NCI-H524 (cell line): ENCODE measurements around the gene MYO1D.
"Not testable (repeated sequence)": the region's sequence is repeated elsewhere in the genome, so short reads cannot be mapped to it uniquely, and the experiment has no call there.

Experiments
- DNase-seq, 2 experiments: peaks; one replicate each; lab custom pipeline; 2025; lab: John Stamatoyannopoulos, UW

Gene MYO1D

DNA sequence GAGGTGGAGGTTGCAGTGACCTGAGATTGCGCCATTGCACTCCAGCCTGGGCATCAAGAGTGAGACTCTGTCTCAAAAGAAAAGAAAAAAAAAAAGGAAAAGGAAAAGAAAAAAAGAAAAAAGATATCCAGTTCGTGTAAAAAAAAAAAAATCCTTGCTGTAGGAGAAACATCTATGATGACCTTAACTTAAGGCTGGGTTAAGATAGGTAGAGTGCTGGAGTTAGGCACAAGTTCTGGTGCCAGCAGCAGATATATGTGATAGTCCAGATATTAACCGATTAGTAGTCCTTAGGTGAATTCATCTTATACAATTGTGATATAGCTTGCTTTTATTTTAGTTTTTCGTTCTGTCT lies 415.4 kb downstream of the MYO1D start:
- no peak for DNase-seq

DNA sequence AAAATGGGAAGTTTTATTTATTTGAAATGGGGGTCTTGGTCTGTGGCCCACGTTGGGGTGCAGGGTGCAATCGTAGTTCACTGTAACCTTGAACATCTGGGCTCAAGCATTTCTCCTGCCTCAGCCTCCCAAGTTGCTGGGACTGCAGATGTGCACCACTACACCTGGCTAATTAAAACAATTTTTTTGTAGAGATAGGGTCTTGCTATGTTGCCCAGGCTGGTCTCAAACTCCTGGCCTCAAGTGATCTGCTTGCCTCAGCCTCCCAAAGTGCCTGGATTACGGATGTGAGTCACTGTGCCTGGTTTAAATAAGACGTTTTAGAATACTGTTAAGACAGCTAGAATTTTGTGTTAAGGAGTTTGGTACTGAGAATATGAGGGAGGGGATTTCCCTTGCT lies 416.9 kb downstream of the MYO1D start:
- DNase-seq = no peak

DNA sequence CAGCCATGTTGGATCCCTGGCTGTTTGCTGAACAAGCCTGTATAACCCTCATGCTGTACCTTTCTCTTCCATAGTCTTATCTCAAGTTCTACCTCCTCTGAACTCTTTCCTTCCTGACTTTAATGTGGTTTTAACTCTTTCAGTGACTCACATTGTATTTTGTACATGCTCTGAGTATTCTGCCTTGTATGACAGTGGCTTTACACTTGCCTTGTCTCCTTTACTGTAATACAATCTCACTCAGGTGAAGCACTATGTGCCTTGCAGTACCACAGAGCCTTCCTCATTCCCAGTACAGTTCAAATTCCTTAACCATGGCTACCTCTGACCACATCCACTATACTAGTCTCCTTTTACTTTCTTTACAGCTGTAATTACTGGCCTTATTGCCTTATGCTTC lies 418.6 kb downstream of the MYO1D start:
- no peak for DNase-seq

DNA sequence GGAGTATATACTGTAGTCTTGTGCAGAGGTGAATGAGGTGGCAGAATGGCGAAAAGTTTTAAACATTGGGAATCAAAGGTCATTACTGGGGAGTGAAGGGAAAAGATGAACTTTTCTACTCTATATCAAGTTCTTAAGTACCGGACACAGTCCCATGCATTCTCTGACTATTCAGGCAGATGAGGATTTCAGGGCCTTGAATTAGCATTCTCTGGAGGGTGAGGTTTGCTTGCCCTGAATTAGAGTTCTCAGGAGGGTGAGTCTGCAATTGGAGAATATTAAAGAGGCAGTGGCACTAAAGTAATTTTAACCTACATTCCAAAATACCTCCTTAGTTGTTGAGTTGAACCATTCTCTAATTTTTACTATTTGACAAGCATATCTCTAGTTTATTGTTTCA lies 423.6 kb downstream of the MYO1D start:
- DNase-seq = no peak

DNA sequence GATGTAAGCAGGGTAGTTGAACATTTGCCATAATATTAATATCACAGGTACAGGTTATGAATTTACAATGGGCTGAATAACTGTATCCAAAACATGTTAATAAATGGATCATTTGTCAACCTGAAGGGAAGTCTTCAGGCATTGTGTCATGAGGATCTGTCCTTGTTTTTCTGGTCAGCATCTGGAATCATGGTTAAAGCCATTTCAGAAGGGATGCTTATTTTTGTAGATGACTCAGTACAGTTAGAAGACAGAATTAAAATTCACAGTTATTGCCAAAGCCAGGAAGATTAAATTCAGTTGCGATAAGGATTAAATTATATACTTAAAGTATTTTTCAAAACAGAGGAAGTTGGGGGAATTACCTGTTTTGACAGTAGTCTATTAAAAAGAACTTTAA lies 424.6 kb downstream of the MYO1D start:
- DNase-seq = no peak

DNA sequence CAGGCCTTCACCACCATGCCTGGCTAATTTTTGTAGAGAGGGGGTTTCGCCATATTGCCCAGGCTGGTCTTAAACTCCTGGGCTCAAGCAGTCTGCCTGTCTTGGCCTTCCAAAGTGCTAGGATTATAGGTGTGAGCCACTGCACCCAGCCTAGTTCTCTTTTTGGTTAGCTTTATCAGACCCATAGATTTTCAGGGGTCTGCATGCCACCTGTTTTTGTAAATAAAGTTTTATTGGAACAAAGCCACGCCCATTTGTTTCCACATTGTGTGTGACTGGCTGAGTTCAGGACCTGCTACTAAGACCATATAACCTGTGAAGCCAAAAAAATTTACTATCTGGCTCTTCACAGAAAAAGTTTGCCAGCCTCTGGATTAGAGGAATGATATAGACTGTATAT lies 425.0 kb downstream of the MYO1D start:
- no peak for DNase-seq

DNA sequence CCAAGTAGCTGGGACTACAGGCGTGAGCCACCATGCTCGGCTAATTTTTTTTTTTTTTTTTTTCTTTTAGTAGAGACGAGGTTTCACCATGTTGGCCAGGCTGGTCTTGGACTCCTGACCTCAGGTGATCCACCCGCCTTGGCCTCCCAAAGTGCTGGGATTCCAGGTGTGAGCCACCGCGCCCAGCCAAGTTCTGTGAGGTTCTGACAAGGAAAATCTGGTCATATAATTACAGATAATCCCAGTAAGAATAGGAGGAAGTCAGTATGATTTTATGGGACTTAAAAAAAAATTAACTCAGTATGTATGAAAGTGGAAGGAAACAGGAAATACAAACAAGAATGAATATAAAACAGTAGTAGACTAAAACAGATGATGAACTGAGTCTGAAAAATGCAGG lies 426.5 kb downstream of the MYO1D start:
- DNase-seq = not testable (repeated sequence)

DNA sequence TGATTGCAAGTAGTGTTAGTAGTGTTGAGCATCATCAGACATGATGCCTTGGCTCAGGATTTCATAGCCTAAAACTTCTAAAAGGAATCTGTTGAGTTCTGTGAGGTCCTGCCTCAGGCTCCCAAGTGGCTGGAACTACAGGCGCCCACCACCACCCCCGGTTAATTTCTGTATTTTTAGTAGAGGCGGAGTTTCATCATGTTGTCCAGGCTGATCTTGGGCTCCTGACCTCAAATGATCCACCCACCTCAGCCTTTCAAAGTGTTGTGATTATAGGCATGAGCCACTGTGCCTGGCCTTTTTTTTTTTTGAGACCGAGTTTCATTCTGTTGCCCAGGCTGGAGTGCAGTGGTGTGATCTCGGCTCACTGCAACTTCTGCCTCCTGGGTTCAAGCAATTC lies 427.0 kb downstream of the MYO1D start:
- DNase-seq = no peak

DNA sequence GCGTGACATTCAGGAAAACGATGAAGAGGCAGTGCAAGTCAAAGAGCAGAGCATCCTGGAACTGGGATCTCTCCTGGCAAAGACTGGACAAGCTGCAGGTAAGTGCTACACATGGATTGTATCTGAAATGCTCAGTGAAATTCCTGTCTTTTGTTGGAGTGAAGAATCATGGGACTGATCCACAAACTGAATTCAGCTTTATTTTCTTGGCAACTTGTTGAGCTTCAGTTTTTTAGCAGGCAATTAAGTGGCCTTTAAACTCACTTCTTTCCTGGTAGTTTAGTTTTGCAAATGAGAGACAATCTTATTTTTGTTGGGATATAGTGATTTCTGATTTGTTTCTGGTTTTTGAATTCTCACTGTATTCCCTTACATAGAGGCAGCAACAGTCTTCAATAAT lies 430.0 kb downstream of the MYO1D start:
- no peak for DNase-seq

DNA sequence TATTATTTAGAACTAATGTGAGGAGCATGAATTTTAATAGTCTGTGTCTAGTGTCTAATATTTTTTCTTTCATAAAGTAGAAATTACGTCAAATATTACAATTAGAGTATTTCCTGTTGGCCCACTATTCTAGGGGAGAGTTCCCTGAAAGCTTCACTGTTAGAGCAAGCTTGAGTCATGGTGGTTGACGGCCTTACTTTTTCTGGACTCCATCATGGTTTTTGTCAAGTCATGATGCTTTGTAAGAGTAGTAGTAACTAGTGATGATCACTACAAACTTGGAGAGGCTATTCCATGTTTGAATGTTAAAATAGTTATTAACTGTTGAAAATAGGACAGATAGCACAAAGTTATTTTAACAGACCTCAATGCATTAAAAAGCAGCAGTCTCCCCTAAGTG lies 431.0 kb downstream of the MYO1D start:
- no peak for DNase-seq

DNA sequence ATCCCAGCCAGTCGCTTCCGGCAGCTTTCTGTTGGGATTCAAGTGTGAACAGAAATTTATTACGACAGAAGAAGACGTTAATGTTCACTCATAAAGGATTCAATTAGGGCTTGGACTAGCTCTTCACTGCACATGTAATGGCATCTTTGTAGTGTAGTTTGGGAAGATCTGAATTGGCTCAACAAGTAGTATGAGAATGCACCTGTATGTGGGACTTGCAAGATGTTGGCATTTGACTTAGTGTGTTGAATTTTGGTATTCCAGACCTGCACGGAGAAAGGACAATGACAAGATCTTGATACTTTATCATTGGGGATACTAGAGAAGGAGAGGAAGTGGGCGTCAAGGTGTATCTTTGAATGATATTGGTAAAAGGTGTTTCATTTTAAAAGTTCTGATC lies 431.4 kb downstream of the MYO1D start:
- DNase-seq = no peak

DNA sequence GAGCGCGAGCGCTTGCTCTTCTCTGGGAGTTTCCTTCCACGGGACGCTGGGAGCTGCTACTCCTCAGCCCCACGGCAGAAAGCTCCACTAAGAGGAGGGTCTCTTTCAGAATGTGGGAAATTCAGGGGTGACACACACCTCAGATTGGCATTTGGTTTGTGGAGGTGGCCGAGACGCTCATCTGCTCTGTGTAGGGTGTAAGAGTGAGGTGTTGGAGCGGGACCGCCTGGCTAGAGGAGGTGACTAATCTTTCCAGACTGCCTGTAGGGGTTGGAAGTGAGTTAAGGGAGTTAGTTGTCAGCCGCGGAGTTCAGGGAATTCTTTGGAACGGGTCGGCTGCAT lies 431.9 kb downstream of the MYO1D start:
- DNase-seq = peak in 1 of 2 experiments; percentile 38

DNA sequence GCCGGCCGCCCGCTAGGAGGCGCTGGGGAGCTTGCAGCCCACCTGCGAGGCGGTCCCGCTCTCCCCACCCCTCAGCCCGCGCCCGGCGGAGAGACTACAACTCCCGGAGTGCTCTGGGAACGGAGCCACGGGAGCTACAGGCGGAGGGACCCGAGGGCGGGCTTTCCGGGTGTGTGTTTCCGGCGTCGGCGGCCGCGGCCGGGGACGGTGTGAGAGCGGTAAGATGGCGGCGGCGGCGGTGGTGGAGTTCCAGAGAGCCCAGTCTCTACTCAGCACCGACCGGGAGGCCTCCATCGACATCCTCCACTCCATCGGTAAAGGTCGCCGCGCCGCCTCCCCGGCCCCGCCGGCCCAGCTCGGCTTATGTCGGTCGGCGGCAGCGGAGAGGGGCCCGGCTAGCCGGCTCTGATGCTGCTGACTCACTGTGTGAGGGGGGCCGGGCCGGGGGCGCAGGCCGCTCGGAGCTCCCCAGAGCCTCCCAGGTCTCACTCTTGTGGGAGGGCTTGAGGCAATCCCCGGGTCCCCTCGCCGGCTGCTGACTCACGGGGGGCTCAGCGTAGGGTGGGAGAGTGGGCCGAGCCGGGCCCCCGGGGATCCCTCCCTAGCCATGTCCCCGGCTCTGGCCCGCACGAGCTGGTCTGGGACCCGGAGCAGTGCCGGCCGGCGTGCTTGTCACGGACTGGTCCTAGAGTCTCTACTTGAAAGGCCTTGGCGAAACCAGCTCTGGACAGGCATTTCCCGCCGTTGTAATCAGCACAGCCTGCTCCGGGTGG lies 432.4 kb downstream of the MYO1D start, which contains the start of gene PSMD11:
Gene PSMD11 (plus strand): TSS at position 210 of the 773 bp plus-strand sequence. CDS start 14 bp downstream, at position 224.
- peak; percentile 97 to 98 for DNase-seq

DNA sequence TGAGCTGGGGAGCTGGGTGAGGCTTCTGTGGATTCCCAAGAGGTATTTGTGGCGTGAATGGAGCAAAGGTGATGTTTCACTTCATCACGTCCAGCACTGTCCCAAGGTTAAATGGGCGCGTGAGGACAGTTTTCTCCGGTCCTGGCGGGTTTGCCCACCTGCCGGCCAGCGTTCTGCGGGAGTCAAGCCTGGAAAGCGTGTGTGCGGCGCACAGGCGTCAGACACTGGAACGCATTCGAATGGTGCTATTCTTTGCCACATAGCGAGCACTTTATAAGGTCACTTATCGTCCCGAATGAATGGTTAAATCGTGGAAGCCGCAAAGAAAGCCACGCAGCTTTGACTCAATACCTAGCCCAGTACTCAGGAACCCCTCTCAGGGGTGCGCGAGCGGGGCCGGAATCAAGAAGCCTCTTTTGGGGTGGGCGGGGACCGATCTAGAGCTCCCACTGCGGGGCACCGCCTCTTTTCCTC lies 433.1 kb downstream of the MYO1D start:
- no peak for DNase-seq
